GM18508 (cell line): ENCODE results near the gene R3HDM4.
"Not testable (repeated sequence)": the region's sequence is repeated elsewhere in the genome, so short reads cannot be mapped to it uniquely, and the experiment has no call there.

Source experiments
- ATAC-seq: cut with Tn5 transposase; IDR thresholded peaks from one replicate; pipeline ENCODE4 v1.9.1; 2021; ENCODE audit warnings: moderate number of reproducible peaks; ENCODE audit not compliant: insufficient read depth, unreplicated experiment

The R3HDM4 gene

GRCh38 chr19:896999-897398 is 16.0 kb downstream of the R3HDM4 start:
- no peak for ATAC-seq

GRCh38 chr19:896434-896833 is 16.6 kb downstream of the R3HDM4 start:
- no peak for ATAC-seq

DNA sequence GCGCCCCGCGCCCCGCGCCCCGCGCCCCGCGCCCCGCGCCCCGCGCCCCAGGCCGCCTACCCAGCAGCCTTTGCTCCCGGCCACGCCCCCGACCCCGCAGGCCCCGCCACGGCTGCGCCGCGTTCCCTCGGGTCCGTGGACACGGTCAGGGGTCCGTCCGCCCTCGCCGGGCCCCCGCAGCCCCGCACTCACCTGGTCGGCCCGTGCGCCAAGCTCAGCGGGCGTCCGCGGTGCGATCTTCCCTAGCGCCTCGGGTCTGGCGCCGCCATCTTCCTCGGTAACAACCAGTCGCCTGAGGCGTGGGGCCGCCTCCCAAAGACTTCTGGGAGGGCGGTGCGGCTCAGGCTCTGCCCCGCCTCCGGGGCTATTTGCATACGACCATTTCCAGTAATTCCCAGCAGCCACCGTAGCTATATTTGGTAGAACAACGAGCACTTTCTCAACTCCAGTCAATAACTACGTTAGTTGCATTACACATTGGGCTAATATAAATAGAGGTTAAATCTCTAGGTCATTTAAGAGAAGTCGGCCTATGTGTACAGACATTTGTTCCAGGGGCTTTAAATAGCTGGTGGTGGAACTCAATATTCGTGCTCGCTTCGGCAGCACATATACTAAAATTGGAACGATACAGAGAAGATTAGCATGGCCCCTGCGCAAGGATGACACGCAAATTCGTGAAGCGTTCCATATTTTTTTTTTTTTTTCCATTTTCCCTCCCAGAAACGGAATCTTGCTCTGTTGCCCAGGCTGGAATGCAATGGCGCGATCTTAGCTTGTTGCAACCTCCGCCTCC is 19.9 kb downstream of the R3HDM4 start, which contains the start of the genes MED16 and RNU6-9:
MED16 (minus strand) TSS at position 294 of the 796 bp plus-strand sequence. CDS start 2,056 bp downstream, outside the sequence.
RNU6-9 (plus strand) TSS at position 591 of the 796 bp plus-strand sequence.
- peak; percentile 44 for ATAC-seq

DNA sequence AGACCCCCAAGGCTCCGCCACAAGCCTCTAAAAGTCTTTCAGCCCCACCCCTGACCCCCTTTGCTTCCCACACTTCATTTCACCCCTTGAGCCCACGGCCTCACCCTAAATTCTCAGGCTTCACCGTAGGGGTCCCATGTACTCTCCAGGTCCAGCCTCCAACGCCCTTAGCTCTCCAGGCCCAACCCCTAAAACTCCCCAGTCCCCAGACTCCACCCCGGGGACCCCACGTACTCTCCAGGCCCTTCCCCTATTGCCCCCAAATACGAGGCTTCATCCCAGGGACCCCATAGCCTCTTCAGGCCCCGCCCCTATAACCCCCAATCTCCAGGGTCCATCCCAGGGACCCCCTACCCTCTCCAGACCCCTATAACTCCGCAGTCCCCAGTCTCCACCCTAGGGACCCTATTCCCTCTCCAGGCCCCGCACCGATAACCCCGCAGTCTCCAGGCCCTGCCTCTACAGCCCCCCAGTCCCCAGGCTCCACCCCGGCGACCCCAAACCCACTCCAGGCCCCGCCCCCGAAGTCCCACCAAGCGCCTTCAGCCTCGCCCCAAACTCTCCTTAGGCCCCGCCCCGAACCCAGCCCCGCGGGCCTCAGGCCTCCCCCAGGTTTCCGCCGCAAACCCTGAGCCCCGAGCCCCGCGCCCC is 20.7 kb downstream of the R3HDM4 start:
- no peak for ATAC-seq

DNA sequence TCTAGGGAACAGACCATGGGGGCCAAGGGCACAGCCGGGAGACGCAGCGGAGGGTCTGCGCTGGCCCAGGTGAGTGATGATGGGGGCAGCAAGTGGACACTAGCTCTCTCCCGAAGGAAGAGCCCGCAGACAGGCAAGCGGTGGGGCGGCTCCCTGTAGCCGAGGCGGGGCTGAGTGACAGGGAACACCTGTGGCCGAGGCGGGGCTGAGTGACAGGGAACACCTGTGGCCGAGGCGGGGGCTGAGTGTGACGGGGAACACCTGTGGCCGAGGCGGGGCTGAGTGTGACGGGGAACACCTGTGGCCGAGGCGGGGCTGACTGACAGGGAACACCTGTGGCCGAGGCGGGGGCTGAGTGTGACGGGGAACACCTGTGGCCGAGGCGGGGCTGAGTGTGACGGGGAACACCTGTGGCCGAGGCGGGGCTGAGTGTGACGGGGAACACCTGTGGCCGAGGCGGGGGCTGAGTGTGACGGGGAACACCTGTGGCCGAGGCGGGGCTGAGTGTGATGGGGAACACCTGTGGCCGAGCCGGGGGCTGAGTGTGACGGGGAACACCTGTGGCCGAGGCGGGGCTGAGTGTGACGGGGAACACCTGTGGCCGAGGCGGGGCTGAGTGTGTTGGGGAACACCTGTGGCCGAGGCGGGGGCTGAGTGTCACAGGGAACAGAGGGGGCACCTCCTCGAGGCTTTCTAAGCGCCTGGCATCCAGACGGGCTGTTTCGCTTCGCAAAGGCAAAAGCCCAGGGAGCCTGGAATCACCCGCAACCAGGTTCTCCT is 21.4 kb downstream of the R3HDM4 start:
- ATAC-seq, result not testable (repeated sequence)

DNA sequence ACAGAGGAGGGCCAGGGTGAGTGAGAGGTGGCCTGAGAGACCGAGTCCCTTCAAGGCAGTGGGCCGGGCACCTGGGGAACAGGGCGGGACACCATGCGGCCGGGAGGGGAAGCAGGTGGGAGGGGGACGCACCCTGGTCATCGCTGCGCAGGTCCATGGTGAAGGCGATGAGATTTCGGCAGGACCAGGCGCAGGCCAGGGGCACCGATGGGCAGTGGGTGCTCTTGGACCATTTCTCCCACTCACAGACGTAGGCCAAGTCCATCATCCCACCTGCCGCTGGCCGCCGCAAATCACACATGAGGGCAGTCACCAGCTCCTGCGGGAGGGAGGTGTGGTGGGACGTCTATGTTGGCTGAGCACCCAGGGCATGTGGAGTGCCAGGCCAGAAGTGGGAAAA is 22.2 kb downstream of the R3HDM4 start:
- no peak for ATAC-seq

- no peak for ATAC-seq
These were observed 23.2 kb downstream of the R3HDM4 start for GRCh38 chr19:889662-890295.

- ATAC-seq, result no peak
These were observed 24.2 kb downstream of the R3HDM4 start for GRCh38 chr19:888581-889385.

DNA sequence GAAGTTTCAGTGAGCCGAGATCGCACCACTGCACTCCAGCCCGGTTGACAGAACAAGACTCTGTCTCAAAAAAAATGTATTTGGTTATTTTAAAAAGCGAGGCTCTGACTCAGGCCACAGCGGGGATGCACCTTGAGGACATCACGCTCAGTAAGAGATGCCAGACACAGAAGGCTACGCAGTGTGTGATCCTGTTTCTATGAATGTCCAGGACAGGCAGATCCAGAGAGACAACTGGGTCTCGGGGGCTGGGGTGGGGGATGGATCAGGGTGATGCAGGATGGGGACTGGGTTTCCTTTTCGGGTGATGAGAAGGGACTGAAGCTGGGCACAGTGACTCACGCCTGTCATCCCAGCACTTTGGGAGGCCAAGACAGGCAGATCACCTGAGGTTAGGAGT is 25.4 kb downstream of the R3HDM4 start:
- no peak for ATAC-seq

DNA sequence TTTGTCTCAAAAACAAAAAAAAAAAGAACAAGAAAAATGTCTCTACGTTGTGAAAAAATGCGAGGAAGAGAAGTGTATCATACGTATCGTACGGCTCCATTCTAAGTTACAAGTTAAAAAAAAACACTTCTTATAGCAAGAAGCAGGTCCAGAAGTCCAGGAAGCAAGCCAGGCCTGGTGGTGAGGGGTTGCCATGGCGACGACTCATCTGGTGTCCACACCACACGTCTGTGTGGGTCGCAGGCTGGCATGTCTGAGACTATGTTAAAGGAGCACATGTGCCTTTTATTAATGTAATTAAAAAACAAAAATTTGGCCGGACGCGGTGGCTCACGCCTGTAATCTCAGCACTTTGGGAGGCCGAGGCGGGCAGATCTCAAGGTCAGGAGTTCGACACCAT is 25.9 kb downstream of the R3HDM4 start:
- no peak for ATAC-seq

DNA sequence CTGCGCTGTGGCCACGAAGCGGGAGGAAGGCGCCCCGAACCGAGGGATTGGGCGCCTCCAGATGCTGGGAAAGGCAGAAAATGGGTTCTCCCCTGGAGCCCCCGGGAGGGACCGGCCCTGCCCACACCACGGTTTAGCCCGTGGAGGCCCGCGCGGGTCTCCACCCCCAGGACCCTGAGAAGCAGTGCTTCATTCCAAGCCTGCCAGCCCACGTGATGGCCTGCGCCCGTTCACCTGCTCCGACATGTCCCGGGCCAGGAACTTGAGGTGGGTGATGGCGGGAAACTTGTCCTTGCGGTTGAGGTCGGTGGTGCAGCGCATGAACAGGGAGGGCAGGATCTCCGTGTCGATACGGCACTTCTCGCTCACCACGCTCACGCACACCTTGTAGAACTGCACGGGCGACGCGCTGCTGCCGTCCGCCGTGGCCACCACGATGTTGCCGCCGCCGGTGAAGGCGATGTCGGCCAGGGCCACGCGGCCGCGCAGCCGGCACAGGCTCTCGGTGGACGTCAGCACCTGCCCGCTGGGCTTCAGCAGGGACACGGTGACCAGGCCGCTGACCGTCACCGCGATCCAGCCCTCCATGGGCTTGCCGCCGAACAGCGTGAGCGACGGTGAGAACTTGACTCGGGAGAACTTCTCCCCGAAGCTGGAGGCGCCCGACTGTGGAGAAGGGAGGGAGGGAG is 27.3 kb downstream of the R3HDM4 start:
- no peak for ATAC-seq

DNA sequence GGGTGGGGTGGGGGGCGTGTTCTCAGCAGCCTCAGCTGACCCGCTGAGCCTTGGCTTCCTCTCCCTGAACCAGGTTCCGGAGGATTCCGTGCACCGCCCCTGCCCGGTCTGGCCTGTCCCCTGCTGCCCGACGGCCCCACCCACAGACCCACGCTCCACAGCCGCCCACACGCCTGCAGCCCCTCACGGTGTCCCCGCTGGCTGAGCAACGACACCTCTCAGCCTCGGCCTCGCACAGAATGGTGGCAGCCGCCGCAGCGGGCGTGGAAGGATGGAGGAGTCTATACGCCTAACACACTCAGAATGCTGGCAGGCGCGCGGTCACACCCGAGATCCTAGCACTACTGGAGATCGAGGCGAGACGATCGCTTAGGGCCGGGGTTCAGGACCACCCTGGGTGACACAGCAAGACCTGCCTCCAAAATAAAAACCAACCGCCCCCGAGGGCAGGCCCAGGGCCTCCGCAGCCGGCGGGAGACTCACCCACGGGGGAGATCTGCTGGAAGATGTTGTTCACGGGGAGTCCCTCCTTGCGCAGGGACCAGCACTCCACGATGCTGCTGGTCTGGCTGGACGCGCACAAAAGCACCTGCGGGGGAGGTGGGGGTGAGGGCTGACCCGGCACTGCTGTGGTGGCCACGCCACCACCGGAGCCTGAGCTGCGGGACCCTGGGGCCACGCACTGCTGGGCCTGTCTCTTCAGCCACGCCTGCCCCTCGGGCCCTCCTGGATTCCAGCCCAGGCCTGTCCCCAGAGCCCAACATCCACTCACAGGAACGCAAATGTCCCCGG is 28.4 kb downstream of the R3HDM4 start:
- no peak for ATAC-seq

DNA sequence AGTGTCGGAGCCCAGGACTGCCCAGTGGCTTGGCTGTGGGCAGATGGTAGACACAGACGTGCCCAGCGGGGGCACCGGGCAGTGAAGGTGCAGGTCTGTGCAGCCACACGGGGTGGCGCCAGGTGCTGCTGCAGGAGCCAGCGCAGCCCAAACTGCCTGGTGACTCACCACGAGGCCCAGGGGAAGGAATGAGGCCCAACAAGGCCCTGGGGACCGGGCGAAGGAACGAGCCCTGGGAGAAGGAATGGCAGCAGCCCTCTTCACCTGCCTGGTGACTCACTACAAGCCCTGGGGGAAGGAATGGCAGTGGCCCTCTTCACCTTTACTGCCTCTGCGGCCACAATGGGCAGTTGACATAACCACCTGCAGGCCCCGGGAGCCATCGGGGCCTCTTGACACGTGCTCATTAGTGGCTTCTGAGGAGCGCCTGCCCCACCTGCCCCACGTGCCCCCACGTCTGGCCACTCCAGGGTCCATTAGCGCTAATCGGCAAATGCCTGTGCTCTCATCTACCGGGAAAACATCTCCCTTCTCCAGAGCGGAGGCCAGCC is 29.3 kb downstream of the R3HDM4 start:
- ATAC-seq, result no peak

- ATAC-seq, result no peak
These were observed 30.0 kb downstream of the R3HDM4 start for GRCh38 chr19:882871-883497.

DNA sequence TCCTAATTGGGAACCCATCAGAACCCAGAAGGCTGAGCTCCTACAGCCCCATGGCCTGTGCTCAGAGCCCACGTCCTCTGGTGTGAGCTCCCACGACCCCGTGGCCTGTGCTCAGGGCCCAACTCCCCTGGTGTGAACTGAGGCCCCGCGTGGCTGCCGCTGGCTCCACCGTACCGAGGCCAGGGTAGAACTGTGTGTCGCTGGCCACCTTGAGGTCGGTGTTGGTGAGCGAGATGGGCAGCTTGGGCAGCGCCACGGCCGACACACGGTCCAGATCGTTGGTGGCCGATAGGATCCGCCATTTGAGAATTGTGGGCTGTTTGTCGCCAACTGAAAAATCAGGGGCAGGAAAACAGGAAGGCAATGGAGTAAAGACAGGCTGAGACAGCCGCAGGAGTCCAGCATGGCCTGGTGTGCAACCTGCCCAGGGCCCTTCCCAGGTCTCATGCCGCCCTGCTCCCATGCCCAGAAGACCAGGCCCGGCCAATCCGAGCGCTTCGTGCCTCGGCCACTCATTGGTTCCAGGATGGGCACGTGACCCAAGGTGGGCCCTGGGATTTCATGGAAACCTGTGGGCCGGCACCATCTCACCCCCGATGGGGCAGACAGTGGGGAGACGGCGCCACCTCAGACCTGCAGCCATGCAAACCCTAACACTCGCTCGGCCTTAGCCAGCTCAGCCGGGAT is 31.5 kb downstream of the R3HDM4 start:
- ATAC-seq, result no peak

- ATAC-seq, result no peak
These were observed 33.1 kb downstream of the R3HDM4 start for GRCh38 chr19:879711-880438.
